ENCODE measurements around the gene UAP1L1. TPM values are rescaled to one million over a fixed set of nuclear protein-coding genes. Genes with fewer than 3 reads are reported as not detected.
"Not testable (repeated sequence)": the region's sequence is repeated elsewhere in the genome, so short reads cannot be mapped to it uniquely, and the experiment has no call there.

Gene UAP1L1
- total RNA-seq, 4 donors from 2014 or later = 4.9 to 15.7 (median 6.6) TPM

DNA sequence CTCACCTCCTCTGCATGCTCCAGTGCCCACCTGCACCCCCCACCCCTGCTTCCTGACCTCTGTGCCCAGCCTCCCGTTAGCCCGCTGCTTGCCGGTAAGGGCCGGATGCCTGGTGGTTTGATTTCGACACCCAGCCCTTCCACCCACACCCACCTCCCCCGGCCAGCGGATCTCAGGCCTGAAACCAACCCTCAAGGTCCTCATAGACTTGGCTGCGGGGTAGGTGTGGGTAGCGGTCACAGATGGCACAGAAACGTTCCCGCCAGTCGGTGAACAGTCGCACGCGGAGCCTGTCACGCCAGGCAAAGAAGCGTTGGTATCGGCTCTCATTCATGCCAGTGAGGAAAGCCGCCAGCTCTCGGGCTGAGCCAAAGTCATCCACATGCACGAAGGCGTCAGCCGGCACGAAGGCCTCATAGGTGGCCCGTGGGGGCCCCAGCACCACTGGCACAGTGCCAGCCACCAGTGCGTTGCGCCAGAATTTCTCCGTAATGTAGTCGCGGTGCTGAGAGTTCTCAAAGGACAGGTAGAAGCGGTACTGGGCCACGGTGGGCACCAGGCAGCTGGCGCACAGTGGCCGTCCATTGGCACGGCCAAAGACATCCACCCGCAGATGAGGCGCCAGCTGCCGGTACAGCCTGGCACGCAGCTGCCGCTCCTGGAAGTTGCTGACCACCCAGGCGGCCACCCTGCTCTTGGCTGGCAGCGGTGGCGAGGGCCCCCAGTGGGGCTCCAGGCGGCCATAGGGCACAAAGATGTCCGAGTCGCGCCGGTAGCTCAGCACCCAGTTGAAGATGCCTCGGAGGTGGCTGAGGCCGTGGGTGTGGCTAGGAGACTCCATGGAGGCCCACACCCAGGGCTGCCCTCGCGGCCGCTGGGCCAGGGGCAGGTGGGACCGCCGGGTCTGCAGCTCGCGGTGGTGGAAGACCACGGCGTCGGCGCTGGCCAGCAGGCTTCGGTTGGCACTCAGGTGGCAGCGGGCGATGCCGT, 46.5 kb upstream of the UAP1L1 start:
- Histone ChIP-seq H3K4me3 (peak overlapping the region in 1 of 4 donors; percentile 24), H3K27ac (peak overlapping the region in 1 of 4 donors; percentile 78), H3K4me1 (peaks cover 14 to 71% (median 59%) of the 10 kb centered on the region in 4 donors), H3K36me3 (no peaks in the 10 kb centered on the region), H3K9me3 (no peaks in the 10 kb centered on the region), H3K27me3 (no peaks in the 10 kb centered on the region)
- DNase-seq = peak in 2 of 3 donors; percentile 83 to 87
- TF ChIP-seq, protein P1, sequence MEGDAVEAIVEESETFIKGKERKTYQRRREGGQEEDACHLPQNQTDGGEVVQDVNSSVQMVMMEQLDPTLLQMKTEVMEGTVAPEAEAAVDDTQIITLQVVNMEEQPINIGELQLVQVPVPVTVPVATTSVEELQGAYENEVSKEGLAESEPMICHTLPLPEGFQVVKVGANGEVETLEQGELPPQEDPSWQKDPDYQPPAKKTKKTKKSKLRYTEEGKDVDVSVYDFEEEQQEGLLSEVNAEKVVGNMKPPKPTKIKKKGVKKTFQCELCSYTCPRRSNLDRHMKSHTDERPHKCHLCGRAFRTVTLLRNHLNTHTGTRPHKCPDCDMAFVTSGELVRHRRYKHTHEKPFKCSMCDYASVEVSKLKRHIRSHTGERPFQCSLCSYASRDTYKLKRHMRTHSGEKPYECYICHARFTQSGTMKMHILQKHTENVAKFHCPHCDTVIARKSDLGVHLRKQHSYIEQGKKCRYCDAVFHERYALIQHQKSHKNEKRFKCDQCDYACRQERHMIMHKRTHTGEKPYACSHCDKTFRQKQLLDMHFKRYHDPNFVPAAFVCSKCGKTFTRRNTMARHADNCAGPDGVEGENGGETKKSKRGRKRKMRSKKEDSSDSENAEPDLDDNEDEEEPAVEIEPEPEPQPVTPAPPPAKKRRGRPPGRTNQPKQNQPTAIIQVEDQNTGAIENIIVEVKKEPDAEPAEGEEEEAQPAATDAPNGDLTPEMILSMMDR (IDR thresholded peaks at IDR 0.05) = no peak
- TF ChIP-seq POLR2A (IDR thresholded peaks at IDR 0.05) = no peak

DNA sequence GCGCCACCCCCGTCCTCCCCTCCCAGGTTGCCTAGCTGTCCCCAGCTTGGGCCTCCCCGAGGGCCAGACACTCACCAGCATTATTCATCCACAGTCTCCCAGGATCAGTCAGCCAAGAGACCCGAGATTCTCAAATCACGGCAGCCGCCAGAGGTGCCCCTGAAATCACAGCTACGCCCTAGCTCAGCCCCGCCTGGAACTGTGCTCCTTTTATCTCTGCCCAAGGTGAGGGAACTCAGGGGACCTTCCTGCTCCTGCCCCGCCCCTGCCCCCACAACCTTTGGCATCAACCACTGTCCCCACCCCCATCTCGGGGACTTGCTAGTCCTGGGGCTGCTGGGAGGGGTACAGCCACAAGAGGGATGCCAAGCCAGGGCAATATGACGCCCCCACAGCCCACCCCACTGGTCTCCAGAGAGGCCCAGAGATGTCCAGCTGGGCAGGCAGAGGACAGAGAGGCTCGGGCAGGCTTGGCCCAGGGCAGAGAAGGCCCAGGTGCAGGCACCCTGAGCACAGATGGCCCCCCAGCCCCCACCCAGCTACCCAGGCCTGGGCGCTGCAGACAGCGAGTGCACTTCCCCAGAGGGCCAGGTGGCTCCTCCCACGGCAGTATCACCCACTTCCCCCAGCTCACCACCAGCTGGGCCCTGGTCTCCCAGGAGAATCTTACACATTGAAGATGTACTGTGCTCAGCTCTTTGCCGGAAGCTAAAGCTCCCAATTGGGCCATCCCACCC, 45.2 kb upstream of the UAP1L1 start, which contains the start of gene FUT7:
Gene FUT7, minus strand, starts transcription at position 185 of the 737 bp plus-strand sequence. Its CDS starts 97 bp downstream, at position 88.
- H3K27ac ChIP-seq = peak within 1 kb of the TSS in 1 of 4 donors; percentile 78
- H3K4me3 ChIP-seq = peak within 1 kb of the TSS in 1 of 4 donors; percentile 16
- no peaks in the 10 kb centered on the region for H3K27me3 ChIP-seq
- H3K36me3 ChIP-seq = no peaks in the 10 kb centered on the region
- peak in 1 of 3 donors; percentile 75 for DNase-seq
- H3K9me3 ChIP-seq = no peaks in the 10 kb centered on the region
- H3K4me1 ChIP-seq = peaks cover 14 to 61% (median 57%) of the 10 kb centered on the region in 4 donors
- TF ChIP-seq POLR2A (IDR thresholded peaks at IDR 0.05) = no peak
- TF ChIP-seq, protein P1 (IDR thresholded peaks at IDR 0.05) = no peak

DNA sequence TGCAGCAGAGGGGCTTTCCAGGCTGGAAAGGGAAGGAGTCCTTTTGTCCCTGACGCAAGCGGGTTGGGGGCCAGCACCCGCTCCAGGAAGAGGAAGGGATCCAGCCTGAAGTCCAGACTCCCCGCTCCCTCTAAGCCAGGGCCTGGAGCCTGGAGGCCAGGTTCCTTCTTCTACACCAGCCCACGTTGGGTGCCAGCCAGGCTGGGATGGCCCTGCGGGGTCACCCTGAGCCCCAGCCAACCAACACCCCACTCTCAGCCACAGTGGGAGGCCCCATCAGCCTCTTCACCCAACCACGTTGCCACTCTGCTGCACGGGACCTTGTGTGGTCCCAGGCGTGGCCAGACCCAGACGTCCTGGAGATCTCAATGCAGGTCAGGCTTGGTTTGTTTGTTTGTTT, 44.5 kb upstream of the UAP1L1 start:
- no peaks in the 10 kb centered on the region for H3K27me3 ChIP-seq
- TF ChIP-seq, protein P1 (IDR thresholded peaks at IDR 0.05) = no peak
- no peak for TF ChIP-seq POLR2A (IDR thresholded peaks at IDR 0.05)
- H3K36me3 ChIP-seq = no peaks in the 10 kb centered on the region
- peaks cover 14 to 55% (median 51%) of the 10 kb centered on the region in 4 donors for H3K4me1 ChIP-seq
- DNase-seq = peak in 2 of 3 donors; percentile 36 to 62
- H3K27ac ChIP-seq = peak overlapping the region in 1 of 4 donors; percentile 78
- no peaks in the 10 kb centered on the region for H3K9me3 ChIP-seq
- H3K4me3 ChIP-seq = no peak overlapping the region

DNA sequence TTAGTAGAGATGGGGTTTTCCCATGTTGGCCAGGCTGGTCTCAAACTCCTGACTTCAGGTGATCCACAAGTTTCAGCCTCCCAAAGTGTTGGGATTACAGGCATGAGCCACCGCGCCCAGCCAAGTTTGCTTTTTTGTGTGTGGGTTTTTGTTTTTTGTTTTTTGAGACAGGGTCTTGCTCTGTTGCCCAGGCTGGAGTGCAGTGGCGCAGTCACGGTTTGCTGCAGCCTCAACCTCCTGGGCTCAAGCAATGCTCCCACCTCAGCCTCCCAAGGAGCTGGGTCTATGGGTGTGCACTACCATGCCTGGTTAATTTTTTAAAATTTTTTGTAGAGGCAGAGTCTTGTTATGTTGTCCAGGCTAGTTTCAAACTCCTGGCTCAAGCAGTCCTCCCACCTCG, 43.8 kb upstream of the UAP1L1 start:
- not testable (repeated sequence) for H3K36me3 ChIP-seq, H3K9me3 ChIP-seq, H3K27me3 ChIP-seq, H3K4me3 ChIP-seq, DNase-seq
- Histone ChIP-seq H3K27ac (peak overlapping the region in 1 of 4 donors; percentile 78), H3K4me1 (peaks cover 14 to 54% (median 49%) of the 10 kb centered on the region in 4 donors)

DNA sequence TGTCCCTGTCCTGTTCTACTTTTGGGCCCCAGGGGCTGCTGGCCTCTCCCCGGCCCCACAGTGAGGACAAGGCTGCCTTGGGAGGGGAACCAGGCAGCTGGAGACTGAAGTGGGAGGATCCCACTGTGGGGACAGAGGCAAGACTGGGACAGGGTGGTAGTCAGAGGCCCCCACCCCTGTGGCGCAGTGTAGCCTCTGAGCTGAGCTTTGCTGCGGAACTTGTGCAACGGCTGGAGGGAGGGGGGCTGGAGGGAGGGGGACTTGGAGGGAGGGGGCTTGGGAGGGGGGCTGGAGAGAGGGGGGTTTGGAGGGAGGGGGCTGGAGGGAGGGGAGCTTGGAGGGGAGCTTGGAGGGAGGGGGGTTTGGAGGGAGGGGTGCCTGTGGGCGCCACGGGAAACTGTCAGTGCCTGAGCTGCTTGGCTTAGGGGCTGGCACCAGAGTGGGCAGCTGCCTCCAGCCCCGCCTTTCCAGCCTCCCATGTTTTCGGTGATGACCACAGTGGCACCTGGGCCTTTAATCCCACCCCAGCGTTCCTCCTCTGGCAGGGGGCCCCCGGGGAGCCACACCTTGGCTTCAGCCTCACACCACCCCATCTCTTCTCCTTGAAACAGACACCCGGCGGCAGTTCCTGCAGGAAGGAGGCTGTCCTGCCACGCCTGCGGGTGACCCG, 43.1 kb upstream of the UAP1L1 start:
- Histone ChIP-seq H3K36me3 (peaks cover 0 to 1% (median 0%) of the 10 kb centered on the region in 3 donors), H3K27ac (peak overlapping the region in 1 of 4 donors; percentile 68), H3K27me3 (no peaks in the 10 kb centered on the region), H3K4me1 (peaks cover 11 to 47% (median 42%) of the 10 kb centered on the region in 4 donors), H3K4me3 (peak overlapping the region in 1 of 4 donors; percentile 22), H3K9me3 (no peaks in the 10 kb centered on the region)
- TF ChIP-seq POLR2A (IDR thresholded peaks at IDR 0.05) = no peak
- TF ChIP-seq, protein P1 (IDR thresholded peaks at IDR 0.05) = no peak
- DNase-seq = no peak
